ENCODE measurements around the gene TRIM17. TPM values are rescaled to one million over a fixed set of nuclear protein-coding genes. Genes with fewer than 3 reads are reported as not detected.

The TRIM17 gene
- polyA plus RNA-seq, 1 donor (not counting 4 experiments of a cell fraction or from before 2014, with no cell fraction given), result 0.24 TPM

GRCh38 chr1:228362141-228362883, 54.3 kb downstream of the TRIM17 start:
- dilution Hi-C loops (cut with MboI; ENCODE audit: extremely low pct_ligation_motif_present, low sequenced_read_pairs), result no loop called here
- FAIRE-seq (no peak), DNase-seq (ENCODE audit: low read depth, low spot score) (no peak)
- Histone ChIP-seq H3K4me2 (ENCODE audit: control insufficient read depth, extremely low read depth, insufficient read depth, low read depth, low read length) (no peak overlapping the region), H3K36me3 (ENCODE audit: control insufficient read depth in 2 of 2, extremely low read depth in 1 of 2, insufficient read depth in 2 of 2, low read length in 2 of 2) (no peaks in the 10 kb centered on the region), H3K9me1 (ENCODE audit: control insufficient read depth, extremely low read depth, insufficient read depth, low read length) (no peaks in the 10 kb centered on the region), H3K9ac (ENCODE audit: control insufficient read depth, extremely low read depth, insufficient read depth, low read length) (no peak overlapping the region), H4K20me1 (ENCODE audit: control insufficient read depth, extremely low read depth, insufficient read depth, low read length) (no peaks in the 10 kb centered on the region), H3K4me1 (ENCODE audit: control insufficient read depth, extremely low read depth, insufficient read depth, low read length) (no peaks in the 10 kb centered on the region), H3K4me3 (ENCODE audit: control insufficient read depth in 2 of 3, extremely low read depth in 1 of 3, insufficient read depth in 2 of 3, low read depth in 1 of 3, low read length in 3 of 3) (no peak overlapping the region), H3K9me3 (ENCODE audit: control insufficient read depth, low read depth, low read length) (no peaks in the 10 kb centered on the region), H2AFZ (ENCODE audit: control insufficient read depth, low read length) (no peak overlapping the region), H3K79me2 (ENCODE audit: control insufficient read depth, insufficient read depth, low read length) (no peaks in the 10 kb centered on the region), H3K27ac (ENCODE audit: control insufficient read depth, insufficient read depth, low read length) (no peak overlapping the region), H3K27me3 (ENCODE audit: control insufficient read depth, extremely low read depth, insufficient read depth, low read length) (no peaks in the 10 kb centered on the region)
- TF ChIP-seq, protein P1, sequence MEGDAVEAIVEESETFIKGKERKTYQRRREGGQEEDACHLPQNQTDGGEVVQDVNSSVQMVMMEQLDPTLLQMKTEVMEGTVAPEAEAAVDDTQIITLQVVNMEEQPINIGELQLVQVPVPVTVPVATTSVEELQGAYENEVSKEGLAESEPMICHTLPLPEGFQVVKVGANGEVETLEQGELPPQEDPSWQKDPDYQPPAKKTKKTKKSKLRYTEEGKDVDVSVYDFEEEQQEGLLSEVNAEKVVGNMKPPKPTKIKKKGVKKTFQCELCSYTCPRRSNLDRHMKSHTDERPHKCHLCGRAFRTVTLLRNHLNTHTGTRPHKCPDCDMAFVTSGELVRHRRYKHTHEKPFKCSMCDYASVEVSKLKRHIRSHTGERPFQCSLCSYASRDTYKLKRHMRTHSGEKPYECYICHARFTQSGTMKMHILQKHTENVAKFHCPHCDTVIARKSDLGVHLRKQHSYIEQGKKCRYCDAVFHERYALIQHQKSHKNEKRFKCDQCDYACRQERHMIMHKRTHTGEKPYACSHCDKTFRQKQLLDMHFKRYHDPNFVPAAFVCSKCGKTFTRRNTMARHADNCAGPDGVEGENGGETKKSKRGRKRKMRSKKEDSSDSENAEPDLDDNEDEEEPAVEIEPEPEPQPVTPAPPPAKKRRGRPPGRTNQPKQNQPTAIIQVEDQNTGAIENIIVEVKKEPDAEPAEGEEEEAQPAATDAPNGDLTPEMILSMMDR (optimal IDR thresholded peaks at IDR 0.05 in 1 of 3, IDR thresholded peaks at IDR 0.05 in 1 of 3, conservative IDR thresholded peaks at IDR 0.05 in 1 of 3; ENCODE audit: extremely low read depth in 1 of 3, insufficient read depth in 2 of 3, low read length in 3 of 3), result no peak
- no peak for TF ChIP-seq EZH2 (IDR thresholded peaks at IDR 0.05; ENCODE audit: low read length)

DNA sequence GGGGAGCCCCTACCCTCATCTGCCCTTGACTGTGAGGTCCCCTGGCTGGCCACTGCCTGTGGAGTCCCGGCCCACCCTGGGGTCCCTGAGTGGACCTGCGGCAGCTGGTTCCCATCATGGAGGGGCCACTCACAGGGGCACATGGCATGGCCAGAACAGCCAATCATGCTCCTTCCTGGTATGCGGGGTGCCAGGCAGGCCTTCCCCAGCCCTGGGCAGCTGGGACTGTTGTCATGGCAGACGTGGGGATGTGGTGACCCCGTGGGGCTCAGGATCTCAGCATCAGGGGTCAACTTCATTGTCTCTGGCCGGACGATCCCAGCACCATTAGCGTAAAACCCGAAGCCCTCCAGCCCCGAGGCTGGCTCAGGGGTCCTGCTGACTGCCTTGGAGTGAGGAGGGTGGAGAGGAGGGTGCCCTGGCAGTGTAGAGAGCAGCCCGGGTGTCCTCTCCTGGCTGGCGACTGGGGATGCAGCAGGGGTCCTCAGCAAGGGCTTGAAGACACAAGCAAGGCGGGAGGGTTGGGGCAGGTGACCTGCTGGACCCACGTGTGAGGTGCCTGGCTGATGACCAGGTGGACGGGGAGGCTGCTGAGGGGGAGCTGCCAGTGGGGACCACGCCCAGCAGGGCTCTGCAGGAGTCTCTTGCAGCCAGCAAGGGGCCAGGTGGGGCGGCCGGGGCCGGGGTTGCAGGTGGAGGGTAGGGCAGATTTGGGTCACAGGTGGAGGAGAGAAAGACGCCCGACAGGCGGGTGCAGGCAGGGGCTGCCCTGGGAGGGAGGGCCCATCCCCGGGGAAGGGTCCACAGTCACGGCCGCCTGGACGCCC, 55.1 kb downstream of the TRIM17 start:
- no peaks in the 10 kb centered on the region for H3K4me1 ChIP-seq (ENCODE audit: control insufficient read depth, extremely low read depth, insufficient read depth, low read length)
- DNase-seq (ENCODE audit: low read depth, low spot score) (no peak), FAIRE-seq (no peak)
- no peak overlapping the region for H3K4me3 ChIP-seq (ENCODE audit: control insufficient read depth in 2 of 3, extremely low read depth in 1 of 3, insufficient read depth in 2 of 3, low read depth in 1 of 3, low read length in 3 of 3)
- no peaks in the 10 kb centered on the region for H3K9me3 ChIP-seq (ENCODE audit: control insufficient read depth, low read depth, low read length)
- no peaks in the 10 kb centered on the region for H3K79me2 ChIP-seq (ENCODE audit: control insufficient read depth, insufficient read depth, low read length)
- no peak overlapping the region for H3K4me2 ChIP-seq (ENCODE audit: control insufficient read depth, extremely low read depth, insufficient read depth, low read depth, low read length)
- no peak overlapping the region for H3K27ac ChIP-seq (ENCODE audit: control insufficient read depth, insufficient read depth, low read length)
- dilution Hi-C loops (cut with MboI; ENCODE audit: extremely low pct_ligation_motif_present, low sequenced_read_pairs), result no loop called here
- H2AFZ ChIP-seq (ENCODE audit: control insufficient read depth, low read length), result no peak overlapping the region
- TF ChIP-seq, protein P1 (optimal IDR thresholded peaks at IDR 0.05 in 1 of 3, IDR thresholded peaks at IDR 0.05 in 1 of 3, conservative IDR thresholded peaks at IDR 0.05 in 1 of 3; ENCODE audit: extremely low read depth in 1 of 3, insufficient read depth in 2 of 3, low read length in 3 of 3), result no peak
- no peak for TF ChIP-seq EZH2 (IDR thresholded peaks at IDR 0.05; ENCODE audit: low read length)
- no peaks in the 10 kb centered on the region for H3K27me3 ChIP-seq (ENCODE audit: control insufficient read depth, extremely low read depth, insufficient read depth, low read length)
- H4K20me1 ChIP-seq (ENCODE audit: control insufficient read depth, extremely low read depth, insufficient read depth, low read length), result no peaks in the 10 kb centered on the region
- H3K9me1 ChIP-seq (ENCODE audit: control insufficient read depth, extremely low read depth, insufficient read depth, low read length), result no peaks in the 10 kb centered on the region
- H3K9ac ChIP-seq (ENCODE audit: control insufficient read depth, extremely low read depth, insufficient read depth, low read length), result no peak overlapping the region
- no peaks in the 10 kb centered on the region for H3K36me3 ChIP-seq (ENCODE audit: control insufficient read depth in 2 of 2, extremely low read depth in 1 of 2, insufficient read depth in 2 of 2, low read length in 2 of 2)
